NT2/D1 (cell line): ENCODE measurements around the gene PCDHA7.

Source experiments
- SUZ12 ChIP-seq: IDR thresholded peaks from 2 replicates; pipeline ENCODE4 v1.6.1; 2011; ENCODE audit not compliant: insufficient read length, insufficient read depth; ENCODE audit errors: extremely low read depth
- YY1 ChIP-seq: IDR thresholded peaks from 2 replicates; pipeline ENCODE4 v1.6.1; 2011; ENCODE audit not compliant: insufficient read length, insufficient read depth
- ZNF274 ChIP-seq: IDR thresholded peaks from 2 replicates; pipeline ENCODE4 v1.6.1; 2011; ENCODE audit warnings: mild to moderate bottlenecking, low read depth, low read length

DNA sequence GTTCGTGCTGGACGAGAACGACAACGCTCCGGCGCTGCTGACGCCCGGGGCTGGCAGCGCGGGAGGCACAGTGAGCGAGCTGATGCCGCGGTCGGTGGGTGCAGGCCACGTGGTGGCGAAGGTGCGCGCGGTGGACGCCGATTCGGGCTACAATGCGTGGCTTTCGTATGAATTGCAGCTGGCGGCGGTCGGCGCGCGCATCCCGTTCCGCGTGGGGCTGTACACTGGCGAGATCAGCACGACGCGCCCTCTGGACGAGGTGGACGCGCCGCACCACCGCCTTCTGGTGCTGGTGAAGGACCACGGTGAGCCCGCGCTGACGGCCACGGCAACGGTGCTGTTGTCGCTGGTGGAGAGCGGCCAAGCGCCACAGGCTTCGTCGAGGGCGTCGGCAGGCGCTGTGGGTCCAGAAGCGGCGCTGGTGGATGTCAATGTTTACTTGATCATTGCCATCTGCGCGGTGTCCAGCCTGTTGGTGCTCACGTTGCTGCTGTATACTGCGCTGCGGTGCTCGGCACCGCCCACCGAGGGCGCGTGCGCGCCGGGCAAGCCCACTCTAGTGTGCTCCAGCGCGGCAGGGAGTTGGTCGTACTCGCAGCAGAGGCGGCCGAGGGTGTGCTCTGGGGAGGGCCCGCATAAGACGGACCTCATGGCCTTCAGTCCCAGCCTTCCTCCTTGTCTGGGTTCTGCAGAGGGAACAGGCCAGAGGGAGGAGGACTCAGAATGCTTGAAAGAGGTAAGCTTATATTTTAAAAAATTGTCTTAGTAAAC is 50.0 kb downstream of the PCDHA7 start:
- no peak for TF ChIP-seq ZNF274
- no peak for TF ChIP-seq SUZ12
- TF ChIP-seq YY1, result no peak
